CD4-positive, alpha-beta T cell (primary cell): ENCODE measurements around the gene RPS27. TPM values are rescaled to one million over a fixed set of nuclear protein-coding genes. Genes with fewer than 3 reads are reported as not detected.

ENCODE experiments used
- microRNA-seq: library from miRNA; unstranded; fragments of <30 nt; microRNA quantifications from one replicate; pipeline ENCODE4 v1.2.0, GENCODE V29; 2021; ENCODE audit warnings: borderline microRNAs expressed, borderline replicate concordance
- total RNA-seq, 174 experiments: library from RNA in 2 of 174; stranded (reverse) in 2 of 174; gene quantifications; one replicate each; pipeline ENCODE4 v1.2.3 and lab custom pipeline; 2021 to 2026

Gene RPS27
- total RNA-seq, 2 experiments from 2014 or later: 7,636 to 8,442 TPM

Small RNA genes within 50 kb of the gene (microRNA-seq; reads per million reads assigned to microRNA genes)
- gene MIR6737: not detected

Other genes with a start within 250 kb of the RPS27 start
- 1 to 10 TPM; 3.8 to 4.4 TPM for gene SLC27A3, start 215.4 kb upstream of the RPS27 start, total RNA-seq
- gene GATAD2B, start 67.8 kb upstream of the RPS27 start, total RNA-seq: 10 to 100 TPM; 51.6 to 52.3 TPM
- 10 to 100 TPM; 87.0 to 98.7 TPM for gene DENND4B, start 44.0 kb upstream of the RPS27 start, total RNA-seq
- gene CRTC2, start 32.1 kb upstream of the RPS27 start, total RNA-seq: 100 to 1,000 TPM; 147 to 152 TPM
- gene SLC39A1, start 27.2 kb upstream of the RPS27 start, total RNA-seq: 1 to 10 TPM; 6.4 to 6.9 TPM
- gene CREB3L4, start 22.9 kb upstream of the RPS27 start, total RNA-seq: 1 to 10 TPM; 2.9 to 3.9 TPM
- gene JTB, start 13.1 kb upstream of the RPS27 start, total RNA-seq: 10 to 100 TPM; 80.4 to 80.9 TPM
- under 1 TPM; 0.28 to 0.30 TPM for gene RAB13, start 4.4 kb upstream of the RPS27 start, total RNA-seq
- under 1 TPM; 0.03 to 0.08 TPM for gene NUP210L, start 164.3 kb downstream of the RPS27 start, total RNA-seq
- gene TPM3, start 201.3 kb downstream of the RPS27 start, total RNA-seq: 100 to 1,000 TPM; 345 to 357 TPM
- gene CFAP141, start 215.6 kb downstream of the RPS27 start, total RNA-seq: not detected
- gene UBAP2L, start 230.2 kb downstream of the RPS27 start, total RNA-seq: 100 to 1,000 TPM; 224 to 234 TPM